Choroid plexus epithelial cell (primary cell): ENCODE data around the gene FHL2.

Experiments used
- DNase-seq: peaks from one replicate; pipeline ENCODE4 v3.0.0-alpha.2; 2010; ENCODE audit warnings: low read depth
- H3K4me3 ChIP-seq: 2 replicates; pipeline ENCODE4 v1.5.1; 2011; ENCODE audit warnings: low read depth, mild to moderate bottlenecking, control low read depth, low read length, moderate library complexity
- TF ChIP-seq, protein P1 (sequence below): conservative IDR thresholded peaks from 2 replicates; pipeline ENCODE4 v1.5.1; 2011; ENCODE audit warnings: low read depth, mild to moderate bottlenecking, control low read depth, inconsistent platforms, low read length, moderate library complexity

The FHL2 gene

DNA sequence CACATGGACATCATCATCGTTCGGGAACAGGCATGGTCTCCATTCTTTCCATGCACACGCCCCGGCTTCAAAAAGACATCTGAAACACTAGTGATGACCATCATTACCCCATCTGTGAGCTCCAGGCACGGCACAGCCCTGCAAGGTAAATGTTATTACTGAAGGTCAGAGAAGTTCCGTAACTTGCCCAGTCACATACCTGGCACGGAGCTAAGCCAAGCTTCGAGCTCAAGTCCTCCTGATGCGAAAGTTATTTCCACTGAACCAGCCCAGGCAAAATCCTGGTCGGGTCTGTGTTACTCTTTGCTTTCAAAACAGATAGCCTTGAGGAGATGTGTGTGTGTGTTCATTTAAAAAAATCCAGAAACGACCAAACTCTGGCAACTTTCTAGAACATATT, 22.8 kb downstream of the FHL2 start:
- DNase-seq, result peak; percentile 29
- H3K4me3 ChIP-seq, result no peak overlapping the region
- TF ChIP-seq, protein P1, sequence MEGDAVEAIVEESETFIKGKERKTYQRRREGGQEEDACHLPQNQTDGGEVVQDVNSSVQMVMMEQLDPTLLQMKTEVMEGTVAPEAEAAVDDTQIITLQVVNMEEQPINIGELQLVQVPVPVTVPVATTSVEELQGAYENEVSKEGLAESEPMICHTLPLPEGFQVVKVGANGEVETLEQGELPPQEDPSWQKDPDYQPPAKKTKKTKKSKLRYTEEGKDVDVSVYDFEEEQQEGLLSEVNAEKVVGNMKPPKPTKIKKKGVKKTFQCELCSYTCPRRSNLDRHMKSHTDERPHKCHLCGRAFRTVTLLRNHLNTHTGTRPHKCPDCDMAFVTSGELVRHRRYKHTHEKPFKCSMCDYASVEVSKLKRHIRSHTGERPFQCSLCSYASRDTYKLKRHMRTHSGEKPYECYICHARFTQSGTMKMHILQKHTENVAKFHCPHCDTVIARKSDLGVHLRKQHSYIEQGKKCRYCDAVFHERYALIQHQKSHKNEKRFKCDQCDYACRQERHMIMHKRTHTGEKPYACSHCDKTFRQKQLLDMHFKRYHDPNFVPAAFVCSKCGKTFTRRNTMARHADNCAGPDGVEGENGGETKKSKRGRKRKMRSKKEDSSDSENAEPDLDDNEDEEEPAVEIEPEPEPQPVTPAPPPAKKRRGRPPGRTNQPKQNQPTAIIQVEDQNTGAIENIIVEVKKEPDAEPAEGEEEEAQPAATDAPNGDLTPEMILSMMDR, result no peak

DNA sequence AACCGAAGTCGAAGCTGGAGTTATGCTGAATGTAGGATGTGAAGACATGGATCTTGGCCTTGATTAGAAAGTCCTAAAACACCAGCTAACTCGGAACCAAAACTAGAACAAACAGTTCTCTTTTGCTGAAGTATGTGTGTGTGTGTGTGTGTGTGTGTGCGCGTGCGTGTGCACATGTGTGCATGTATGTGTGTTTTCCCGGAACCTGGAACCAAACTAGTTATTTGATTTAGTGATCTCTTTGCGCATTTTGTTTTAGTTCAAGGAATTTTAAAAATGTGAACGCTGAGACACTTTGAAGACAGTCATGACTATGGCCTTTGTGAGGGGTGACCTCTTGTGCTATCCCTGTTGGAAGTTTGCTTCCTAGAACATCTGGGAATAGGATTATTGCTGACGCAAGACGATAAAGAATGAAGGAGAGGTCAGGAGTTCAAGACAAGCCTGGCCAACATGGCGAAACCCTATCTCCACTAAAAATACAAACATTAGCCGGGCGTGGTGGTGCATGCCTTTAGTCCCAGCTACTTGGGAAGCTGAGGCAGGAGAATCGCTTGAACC, 23.8 kb downstream of the FHL2 start:
- TF ChIP-seq, protein P1, result no peak
- no peak overlapping the region for H3K4me3 ChIP-seq
- DNase-seq, result peak; percentile 90

DNA sequence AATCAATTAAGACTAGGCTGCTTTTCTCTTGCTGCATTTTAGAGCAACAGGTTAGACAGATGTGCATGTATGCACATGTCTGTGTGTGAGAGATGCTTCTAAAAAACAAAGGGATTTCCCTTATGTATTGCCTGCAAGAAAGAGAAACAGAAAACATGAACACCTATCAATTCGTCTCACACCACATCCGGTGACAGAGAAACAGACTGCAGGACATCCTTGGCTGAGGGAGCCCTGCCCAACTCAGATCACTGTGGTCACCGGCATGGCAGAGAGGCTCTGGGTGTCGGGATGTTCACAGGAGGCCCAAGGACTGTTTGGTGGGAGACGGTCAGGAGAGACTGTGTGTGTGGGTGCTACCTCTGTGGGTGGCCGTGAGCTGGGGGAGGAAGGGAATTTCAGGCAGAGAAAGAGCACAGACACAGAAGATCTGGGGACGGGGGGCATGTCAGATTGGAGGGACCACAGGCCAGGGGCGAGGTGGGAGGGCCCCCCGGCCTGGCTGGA, 24.9 kb downstream of the FHL2 start:
- TF ChIP-seq, protein P1, result no peak
- H3K4me3 ChIP-seq, result no peak overlapping the region
- DNase-seq, result peak; percentile 41

DNA sequence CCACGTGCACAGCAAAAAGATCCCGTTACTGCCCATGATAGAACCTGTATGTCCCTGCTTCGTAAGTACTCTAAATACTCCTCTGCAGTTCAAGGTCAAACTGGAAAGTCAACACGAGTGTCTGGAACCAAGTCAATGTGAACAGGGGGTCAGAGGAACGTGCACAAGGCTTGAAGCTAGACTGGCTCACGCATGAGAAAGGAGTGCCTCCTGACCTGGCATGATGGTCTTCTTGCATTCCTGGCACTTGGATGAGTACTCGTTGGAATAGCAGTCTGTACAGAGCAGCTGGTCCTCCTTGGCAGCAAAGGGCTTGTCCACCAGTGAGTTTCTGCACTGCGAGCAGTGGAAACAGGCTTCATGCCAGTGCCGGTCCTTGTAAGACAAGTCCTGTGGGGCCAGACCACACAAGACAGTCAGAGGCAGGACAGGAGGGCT, 25.5 kb downstream of the FHL2 start:
- DNase-seq, result peak; percentile 61
- TF ChIP-seq, protein P1, result no peak
- H3K4me3 ChIP-seq, result no peak overlapping the region

DNA sequence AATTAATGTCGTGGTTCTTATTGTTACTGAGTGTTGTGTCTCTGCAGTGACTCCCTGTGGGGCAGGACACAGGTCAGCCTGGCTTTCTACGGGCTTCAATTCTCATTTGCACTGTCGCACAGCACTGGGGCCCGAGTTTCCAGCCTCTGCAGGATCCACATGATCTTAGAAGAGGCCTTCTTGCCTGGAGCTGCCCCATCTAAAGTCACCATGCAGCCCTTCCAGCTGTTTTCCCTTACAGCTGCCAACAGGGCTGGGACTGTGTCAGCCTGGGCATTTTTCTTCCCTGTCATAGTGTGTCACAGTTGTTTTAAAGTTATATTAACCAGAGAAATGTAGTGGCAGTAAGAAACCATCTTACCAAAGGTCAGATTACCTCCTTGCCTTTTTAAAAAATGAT, 27.0 kb downstream of the FHL2 start:
- TF ChIP-seq, protein P1, result no peak
- no peak for DNase-seq
- no peak overlapping the region for H3K4me3 ChIP-seq

DNA sequence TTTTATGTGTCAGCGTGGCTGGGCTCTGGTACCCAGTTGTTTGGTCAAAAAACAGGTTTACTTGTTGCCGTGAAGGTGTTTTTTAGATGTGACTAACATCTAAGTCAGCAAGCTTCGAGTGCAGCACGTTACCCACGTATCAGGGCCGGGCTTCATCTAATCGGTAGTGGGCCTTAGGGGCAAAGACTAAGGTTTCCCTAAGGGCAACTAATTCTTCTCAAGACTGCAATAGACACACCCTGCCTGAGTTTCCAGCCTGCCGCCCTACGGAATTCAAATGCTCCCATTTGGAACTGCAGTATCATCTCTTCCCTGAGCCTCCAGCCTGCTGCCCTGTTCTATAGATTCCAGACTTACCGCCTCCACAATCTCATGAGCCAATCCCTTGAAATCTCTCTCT, 27.7 kb downstream of the FHL2 start:
- no peak overlapping the region for H3K4me3 ChIP-seq
- DNase-seq, result no peak
- TF ChIP-seq, protein P1, result no peak
